ENCODE data around the gene CECR2. TPM values are rescaled to one million over a fixed set of nuclear protein-coding genes. Genes with fewer than 3 reads are reported as not detected.

The CECR2 gene
- total and polyA plus RNA-seq, 10 of the 15 experiments (the other 5 are each of a cell fraction or from before 2014, with no cell fraction given), result 0.01 to 0.08 (median 0.01) TPM; not detected in 7

DNA sequence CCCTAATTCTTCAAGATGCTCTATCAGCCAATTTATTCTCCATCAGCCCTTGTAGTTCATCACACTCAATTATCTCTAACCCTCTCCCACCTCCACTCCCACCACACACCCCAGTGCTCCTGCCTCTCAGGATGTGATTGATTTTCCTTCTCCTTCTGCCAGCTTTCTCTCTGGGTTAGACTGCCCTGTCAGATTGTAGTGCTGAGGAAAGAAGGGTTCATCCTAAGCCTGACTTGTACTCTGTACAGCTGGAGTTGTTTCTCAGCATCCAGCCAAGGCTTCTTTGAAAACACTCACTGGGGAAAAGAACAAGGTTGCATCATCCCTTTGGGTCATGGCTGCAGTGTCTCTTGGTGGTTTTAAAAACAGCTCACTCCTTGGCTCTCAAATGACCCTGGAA, 61.2 kb downstream of the CECR2 start:
- Histone ChIP-seq H3K79me2 (ENCODE audit: control insufficient read depth, insufficient read depth, low read length) (no peaks in the 10 kb centered on the region), H3K9me3 (replicated peaks; ENCODE audit: control insufficient read depth, insufficient read depth, low read length) (no peaks in the 10 kb centered on the region), H3K4me3 (no peak overlapping the region), H2AFZ (ENCODE audit: control insufficient read depth, low read depth, low read length) (no peak overlapping the region), H3K4me2 (ENCODE audit: control insufficient read depth, insufficient read depth) (no peak overlapping the region), H3K36me3 (ENCODE audit: control insufficient read depth in 2 of 2, insufficient read depth in 2 of 2, low read length in 1 of 2) (no peaks in the 10 kb centered on the region), H3K4me1 (ENCODE audit: control insufficient read depth, insufficient read depth, low read length) (no peaks in the 10 kb centered on the region), H3K9ac (ENCODE audit: control insufficient read depth, insufficient read depth, low read length) (no peak overlapping the region), H3K27me3 (replicated peaks in 1 of 2; ENCODE audit: control insufficient read depth in 2 of 2, insufficient read depth in 2 of 2, low read length in 1 of 2) (no peaks in the 10 kb centered on the region), H4K20me1 (ENCODE audit: control insufficient read depth, insufficient read depth) (no peaks in the 10 kb centered on the region), H3K27ac (ENCODE audit: control insufficient read depth, insufficient read depth) (no peak overlapping the region)
- intact Hi-C loops (cut with micrococcal nuclease; ENCODE audit: unreplicated experiment) (no loop called here), in situ Hi-C loops (cut with MboI) (no loop called here)
- no peak for ATAC-seq
- ChIA-PET CTCF (no interaction called here), RAD21 (ENCODE audit: unreplicated experiment) (no interaction called here), SMC1A (ENCODE audit: uncharacterized antibody, unreplicated experiment) (no interaction called here), POLR2A (no interaction called here)
- DNase-seq (ENCODE audit: low read depth, low spot score), result no peak
- TF ChIP-seq EGR1 (IDR thresholded peaks at IDR 0.05; ENCODE audit: borderline replicate concordance in 1 of 2, low read depth in 2 of 2, low read length in 2 of 2) (no peak), NRF1 (conservative IDR thresholded peaks at IDR 0.05; ENCODE audit: low read depth, low read length) (no peak), CBX3 (IDR thresholded peaks at IDR 0.05; ENCODE audit: borderline replicate concordance, low read depth) (no peak), ESRRA (IDR thresholded peaks at IDR 0.05; ENCODE audit: low read length) (no peak), FOXK2 (IDR thresholded peaks at IDR 0.05) (no peak), NFIC (IDR thresholded peaks at IDR 0.05; ENCODE audit: low read depth, low read length) (no peak), YY1 (IDR thresholded peaks at IDR 0.05; ENCODE audit: low read depth, low read length) (no peak), IKZF2 (IDR thresholded peaks at IDR 0.05) (no peak), BACH1 (IDR thresholded peaks at IDR 0.05; ENCODE audit: borderline replicate concordance) (no peak), LARP7 (IDR thresholded peaks at IDR 0.05) (no peak), CHD1 (IDR thresholded peaks at IDR 0.05; ENCODE audit: low read depth, low read length) (no peak), PAX5 (IDR thresholded peaks at IDR 0.05; ENCODE audit: borderline replicate concordance, low read depth, low read length) (no peak)
- TF ChIP-seq, protein P1, sequence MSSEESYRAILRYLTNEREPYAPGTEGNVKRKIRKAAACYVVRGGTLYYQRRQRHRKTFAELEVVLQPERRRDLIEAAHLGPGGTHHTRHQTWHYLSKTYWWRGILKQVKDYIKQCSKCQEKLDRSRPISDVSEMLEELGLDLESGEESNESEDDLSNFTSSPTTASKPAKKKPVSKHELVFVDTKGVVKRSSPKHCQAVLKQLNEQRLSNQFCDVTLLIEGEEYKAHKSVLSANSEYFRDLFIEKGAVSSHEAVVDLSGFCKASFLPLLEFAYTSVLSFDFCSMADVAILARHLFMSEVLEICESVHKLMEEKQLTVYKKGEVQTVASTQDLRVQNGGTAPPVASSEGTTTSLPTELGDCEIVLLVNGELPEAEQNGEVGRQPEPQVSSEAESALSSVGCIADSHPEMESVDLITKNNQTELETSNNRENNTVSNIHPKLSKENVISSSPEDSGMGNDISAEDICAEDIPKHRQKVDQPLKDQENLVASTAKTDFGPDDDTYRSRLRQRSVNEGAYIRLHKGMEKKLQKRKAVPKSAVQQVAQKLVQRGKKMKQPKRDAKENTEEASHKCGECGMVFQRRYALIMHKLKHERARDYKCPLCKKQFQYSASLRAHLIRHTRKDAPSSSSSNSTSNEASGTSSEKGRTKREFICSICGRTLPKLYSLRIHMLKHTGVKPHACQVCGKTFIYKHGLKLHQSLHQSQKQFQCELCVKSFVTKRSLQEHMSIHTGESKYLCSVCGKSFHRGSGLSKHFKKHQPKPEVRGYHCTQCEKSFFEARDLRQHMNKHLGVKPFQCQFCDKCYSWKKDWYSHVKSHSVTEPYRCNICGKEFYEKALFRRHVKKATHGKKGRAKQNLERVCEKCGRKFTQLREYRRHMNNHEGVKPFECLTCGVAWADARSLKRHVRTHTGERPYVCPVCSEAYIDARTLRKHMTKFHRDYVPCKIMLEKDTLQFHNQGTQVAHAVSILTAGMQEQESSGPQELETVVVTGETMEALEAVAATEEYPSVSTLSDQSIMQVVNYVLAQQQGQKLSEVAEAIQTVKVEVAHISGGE (CRISPR knock-in tag; IDR thresholded peaks at IDR 0.05), result no peak
- TF ChIP-seq, protein P2, sequence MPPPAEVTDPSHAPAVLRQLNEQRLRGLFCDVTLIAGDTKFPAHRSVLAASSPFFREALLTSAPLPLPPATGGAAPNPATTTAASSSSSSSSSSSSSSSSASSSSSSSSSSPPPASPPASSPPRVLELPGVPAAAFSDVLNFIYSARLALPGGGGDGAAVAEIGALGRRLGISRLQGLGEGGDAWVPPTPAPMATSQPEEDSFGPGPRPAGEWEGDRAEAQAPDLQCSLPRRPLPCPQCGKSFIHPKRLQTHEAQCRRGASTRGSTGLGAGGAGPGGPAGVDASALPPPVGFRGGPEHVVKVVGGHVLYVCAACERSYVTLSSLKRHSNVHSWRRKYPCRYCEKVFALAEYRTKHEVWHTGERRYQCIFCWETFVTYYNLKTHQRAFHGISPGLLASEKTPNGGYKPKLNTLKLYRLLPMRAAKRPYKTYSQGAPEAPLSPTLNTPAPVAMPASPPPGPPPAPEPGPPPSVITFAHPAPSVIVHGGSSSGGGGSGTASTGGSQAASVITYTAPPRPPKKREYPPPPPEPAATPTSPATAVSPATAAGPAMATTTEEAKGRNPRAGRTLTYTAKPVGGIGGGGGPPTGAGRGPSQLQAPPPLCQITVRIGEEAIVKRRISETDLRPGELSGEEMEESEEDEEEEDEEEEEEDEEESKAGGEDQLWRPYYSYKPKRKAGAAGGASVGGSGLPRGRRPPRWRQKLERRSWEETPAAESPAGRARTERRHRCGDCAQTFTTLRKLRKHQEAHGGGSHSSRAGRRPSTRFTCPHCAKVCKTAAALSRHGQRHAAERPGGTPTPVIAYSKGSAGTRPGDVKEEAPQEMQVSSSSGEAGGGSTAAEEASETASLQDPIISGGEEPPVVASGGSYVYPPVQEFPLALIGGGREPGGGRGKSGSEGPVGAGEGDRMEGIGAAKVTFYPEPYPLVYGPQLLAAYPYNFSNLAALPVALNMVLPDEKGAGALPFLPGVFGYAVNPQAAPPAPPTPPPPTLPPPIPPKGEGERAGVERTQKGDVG (CRISPR knock-in tag; IDR thresholded peaks at IDR 0.05), result no peak
- FAIRE-seq, result no peak
- no TSS peak for BruUV-seq (replicated peaks)
